Karpas-422 (cell line): ENCODE results near the gene PDE2A. TPM values are rescaled to one million over a fixed set of nuclear protein-coding genes. Genes with fewer than 3 reads are reported as not detected.

Experiments
- DNase-seq: peaks from one replicate; pipeline ENCODE4 v3.0.0-alpha.2; 2015
- H2AFZ ChIP-seq: fragments of 200-600 bp; sonication (generic); 2 replicates; pipeline ENCODE4 v1.6.1; 2014; ENCODE audit warnings: antibody characterized with exemption, low read length, mixed read lengths
- H3K27ac ChIP-seq: fragments of 200-600 bp; sonication (generic); 2 replicates; pipeline ENCODE4 v1.5.1; 2014; ENCODE audit warnings: mild to moderate bottlenecking, low read length, moderate library complexity
- H3K27me3 ChIP-seq: fragments of 200-600 bp; sonication (generic); 2 replicates; pipeline ENCODE4 v1.6.1; 2014; ENCODE audit warnings: low read length, mixed read lengths
- H3K36me3 ChIP-seq: fragments of 200-600 bp; sonication (generic); 2 replicates; pipeline ENCODE4 v1.6.1; 2014; ENCODE audit warnings: low read length, mixed read lengths; ENCODE audit not compliant: insufficient read depth
- H3K4me1 ChIP-seq: fragments of 200-600 bp; sonication (generic); 2 replicates; pipeline ENCODE4 v1.6.1; 2014; ENCODE audit warnings: mild to moderate bottlenecking, low read length, mixed read lengths
- H3K4me2 ChIP-seq: fragments of 200-600 bp; sonication (generic); 2 replicates; pipeline ENCODE4 v1.6.1; 2014; ENCODE audit warnings: low read length, low read depth, mild to moderate bottlenecking; ENCODE audit not compliant: poor library complexity, severe bottlenecking
- H3K4me3 ChIP-seq: fragments of 200-600 bp; sonication (generic); 2 replicates; pipeline ENCODE4 v1.5.1; 2014; ENCODE audit warnings: mild to moderate bottlenecking, antibody characterized with exemption, low read length, mixed read lengths
- H3K79me2 ChIP-seq: fragments of 200-600 bp; sonication (generic); 2 replicates; pipeline ENCODE4 v1.6.1; 2014; ENCODE audit warnings: mild to moderate bottlenecking, low read length, mixed read lengths
- H3K9ac ChIP-seq: fragments of 200-600 bp; sonication (generic); 2 replicates; pipeline ENCODE4 v1.6.0; 2014; ENCODE audit warnings: low read length
- H3K9me2 ChIP-seq: fragments of 200-600 bp; sonication (generic), shearing (Covaris generic); replicated peaks from 2 replicates; pipeline ENCODE4 v1.6.0; 2014; ENCODE audit warnings: mild to moderate bottlenecking, low read length, moderate library complexity; ENCODE audit not compliant: insufficient read depth
- H3K9me3 ChIP-seq: fragments of 300-700, 200-600 bp; sonication (generic); 2 replicates; pipeline ENCODE4 v1.6.1; 2014; ENCODE audit warnings: low read length, mixed read lengths
- H4K20me1 ChIP-seq: fragments of 200-600 bp; sonication (generic); 2 replicates; pipeline ENCODE4 v1.6.1; 2014; ENCODE audit warnings: mild to moderate bottlenecking, antibody characterized with exemption, low read length, low read depth; ENCODE audit not compliant: insufficient read depth
- total RNA-seq: library from RNA; depleted of rRNA; stranded (reverse); fragments of >200 nt; shearing (Covaris generic); gene quantifications from 2 replicates; pipeline ENCODE4 v1.2.3, GENCODE V29; 2014; ENCODE audit warnings: low replicate concordance

The PDE2A gene
- total RNA-seq, 1 experiment from 2014 or later: 1.8 TPM

DNA sequence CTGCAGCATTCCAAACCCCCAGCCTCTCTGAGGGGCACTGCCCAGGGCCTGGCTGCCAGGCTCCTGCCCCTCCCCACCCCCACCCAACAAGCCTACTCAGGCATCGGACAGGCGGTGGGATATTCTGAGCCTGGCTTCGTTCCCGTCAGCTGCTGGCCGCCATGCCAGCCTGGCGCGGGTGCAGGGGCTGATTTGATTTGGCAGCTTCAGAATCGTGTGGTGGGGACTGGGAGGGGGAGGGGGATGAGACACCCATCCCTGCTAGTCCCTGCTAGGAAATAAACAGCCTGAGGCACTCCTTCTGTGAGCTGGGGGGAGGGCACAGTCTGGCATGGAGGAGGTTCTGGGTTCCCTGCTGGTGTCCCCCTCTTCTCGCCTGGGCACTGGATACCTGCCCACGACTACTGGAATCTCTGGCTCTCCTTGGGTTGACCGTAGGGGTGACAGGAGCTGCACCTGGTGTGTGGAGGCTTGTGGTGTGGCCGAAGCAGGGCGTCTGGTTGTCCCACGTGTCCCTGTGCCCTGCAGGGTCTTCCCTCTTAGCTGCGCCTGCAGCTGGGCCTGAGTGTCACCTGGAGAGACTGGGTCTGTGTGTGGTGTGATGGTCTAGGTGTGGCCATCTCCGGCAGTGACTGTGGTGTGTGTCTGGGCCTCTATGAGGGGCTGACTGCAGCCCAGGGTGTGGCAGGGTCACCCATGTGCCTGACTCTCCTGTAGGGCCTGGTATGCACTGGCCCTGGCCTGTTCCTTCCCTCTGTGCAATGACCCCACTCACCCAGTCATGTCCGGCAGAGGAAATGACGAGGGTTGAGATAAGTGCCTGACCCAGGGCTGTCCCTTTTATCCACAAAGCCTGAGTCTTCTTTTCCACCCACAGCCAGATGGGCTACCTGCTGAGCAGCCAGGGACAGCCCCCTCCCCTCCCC lies 42.2 kb downstream of the PDE2A start:
- no peak overlapping the region for H3K9ac ChIP-seq
- H3K4me3 ChIP-seq: no peak overlapping the region
- H3K27ac ChIP-seq: no peak overlapping the region
- H3K27me3 ChIP-seq: no peaks in the 10 kb centered on the region
- DNase-seq: no peak
- no peaks in the 10 kb centered on the region for H3K9me2 ChIP-seq
- no peaks in the 10 kb centered on the region for H3K9me3 ChIP-seq
- H3K36me3 ChIP-seq: no peaks in the 10 kb centered on the region
- H4K20me1 ChIP-seq: peaks cover 9% of the 10 kb centered on the region; the same call in 1 of the 2 replicates
- H3K79me2 ChIP-seq: no peaks in the 10 kb centered on the region
- H2AFZ ChIP-seq: no peak overlapping the region
- peaks cover 14% of the 10 kb centered on the region for H3K4me1 ChIP-seq
- H3K4me2 ChIP-seq: no peak overlapping the region

GRCh38 chr11:72630104-72630852 lies 43.9 kb downstream of the PDE2A start:
- H3K36me3 ChIP-seq: no peaks in the 10 kb centered on the region
- H2AFZ ChIP-seq: no peak overlapping the region
- no peak overlapping the region for H3K27ac ChIP-seq
- no peaks in the 10 kb centered on the region for H3K4me1 ChIP-seq
- no peak overlapping the region for H3K4me3 ChIP-seq
- peaks cover 9% of the 10 kb centered on the region; the same call in 1 of the 2 replicates for H4K20me1 ChIP-seq
- H3K79me2 ChIP-seq: no peaks in the 10 kb centered on the region
- H3K9me2 ChIP-seq: no peaks in the 10 kb centered on the region
- no peaks in the 10 kb centered on the region for H3K27me3 ChIP-seq
- no peaks in the 10 kb centered on the region for H3K9me3 ChIP-seq
- H3K4me2 ChIP-seq: no peak overlapping the region
- H3K9ac ChIP-seq: no peak overlapping the region
- no peak for DNase-seq

DNA sequence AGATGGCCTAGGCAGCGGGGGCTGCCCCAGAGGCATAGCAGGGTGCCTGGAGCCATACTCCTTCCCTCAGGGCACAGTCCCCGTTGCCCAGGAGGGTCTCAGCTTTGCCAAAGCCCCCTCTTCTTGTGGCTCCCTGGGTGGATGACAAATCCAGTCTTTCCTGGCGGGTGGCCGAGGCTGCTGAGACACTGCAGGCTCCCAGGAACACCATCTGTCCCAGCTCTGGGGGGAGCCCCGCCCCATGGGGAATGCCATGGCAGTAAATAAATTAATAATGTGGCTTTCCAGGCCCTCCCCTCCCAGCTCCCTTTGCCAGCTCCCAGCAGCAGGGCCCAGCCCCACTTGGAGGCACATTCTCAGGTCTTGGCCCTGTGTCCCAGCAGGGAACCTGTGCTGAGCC lies 45.0 kb downstream of the PDE2A start:
- peaks cover 17% of the 10 kb centered on the region; the same call in 1 of the 2 replicates for H4K20me1 ChIP-seq
- H3K79me2 ChIP-seq: no peaks in the 10 kb centered on the region
- no peak overlapping the region for H2AFZ ChIP-seq
- H3K27me3 ChIP-seq: no peaks in the 10 kb centered on the region
- no peaks in the 10 kb centered on the region for H3K36me3 ChIP-seq
- no peak overlapping the region for H3K4me2 ChIP-seq
- no peaks in the 10 kb centered on the region for H3K9me3 ChIP-seq
- no peak overlapping the region for H3K9ac ChIP-seq
- no peak overlapping the region for H3K4me3 ChIP-seq
- no peak for DNase-seq
- no peaks in the 10 kb centered on the region for H3K4me1 ChIP-seq
- H3K9me2 ChIP-seq: no peaks in the 10 kb centered on the region
- no peak overlapping the region for H3K27ac ChIP-seq

DNA sequence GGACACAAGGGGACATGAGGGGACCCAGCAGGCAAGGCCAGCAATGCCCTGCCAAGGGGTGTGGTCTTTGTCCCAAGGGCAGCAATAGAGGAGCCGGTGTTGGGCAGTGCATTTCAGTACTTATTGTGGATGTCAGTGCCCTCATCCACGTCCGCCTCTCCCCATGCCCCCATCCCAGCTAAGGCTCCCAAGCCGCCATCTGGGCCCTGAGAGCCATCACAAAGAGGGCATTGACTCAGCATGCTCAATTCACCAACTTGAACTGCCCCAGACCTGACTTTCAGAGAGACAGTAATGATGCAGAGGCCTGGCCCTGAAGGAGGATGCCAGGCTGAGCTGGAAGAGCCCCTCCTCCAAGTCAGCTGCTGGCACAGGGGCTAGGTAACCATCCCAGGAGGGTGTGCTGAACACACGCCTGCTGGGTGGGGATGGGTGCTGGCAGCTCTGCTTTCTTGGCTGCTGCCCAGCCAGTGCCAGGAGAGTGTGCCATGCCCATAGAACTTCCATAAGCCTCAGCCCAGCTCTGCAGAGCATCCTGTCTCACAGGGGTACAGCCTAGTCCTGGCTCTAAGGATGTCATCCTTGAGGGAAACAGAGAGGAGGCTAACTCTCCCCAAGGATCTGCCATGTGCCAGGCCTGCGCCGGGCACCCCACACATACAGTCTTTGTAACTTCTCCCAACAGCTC lies 46.5 kb downstream of the PDE2A start:
- H3K4me2 ChIP-seq: no peak overlapping the region
- no peaks in the 10 kb centered on the region for H3K4me1 ChIP-seq
- 0 out of 2 replicates have a peak, but pooled peaks cover 8% of the 10 kb centered on the region for H4K20me1 ChIP-seq
- H3K36me3 ChIP-seq: no peaks in the 10 kb centered on the region
- no peak overlapping the region for H3K4me3 ChIP-seq
- H2AFZ ChIP-seq: no peak overlapping the region
- no peak overlapping the region for H3K9ac ChIP-seq
- H3K27ac ChIP-seq: no peak overlapping the region
- H3K79me2 ChIP-seq: no peaks in the 10 kb centered on the region
- DNase-seq: no peak
- no peaks in the 10 kb centered on the region for H3K9me2 ChIP-seq
- no peaks in the 10 kb centered on the region for H3K9me3 ChIP-seq
- no peaks in the 10 kb centered on the region for H3K27me3 ChIP-seq

- Histone ChIP-seq H2AFZ (no peak overlapping the region), H4K20me1 (0 out of 2 replicates have a peak, but pooled peaks cover 8% of the 10 kb centered on the region), H3K4me1 (peaks cover 8% of the 10 kb centered on the region), H3K9me3 (no peaks in the 10 kb centered on the region), H3K9me2 (no peaks in the 10 kb centered on the region), H3K27ac (no peak overlapping the region), H3K4me3 (no peak overlapping the region), H3K27me3 (no peaks in the 10 kb centered on the region), H3K79me2 (no peaks in the 10 kb centered on the region), H3K9ac (no peak overlapping the region), H3K4me2 (no peak overlapping the region), H3K36me3 (no peaks in the 10 kb centered on the region)
- no peak for DNase-seq
Observed at GRCh38 chr11:72626414-72626936, 47.7 kb downstream of the PDE2A start.

- Histone ChIP-seq H3K36me3 (no peaks in the 10 kb centered on the region), H3K4me3 (no peak overlapping the region), H3K27me3 (no peaks in the 10 kb centered on the region), H3K4me1 (peaks cover 15% of the 10 kb centered on the region), H3K4me2 (no peak overlapping the region), H2AFZ (no peak overlapping the region), H3K79me2 (no peaks in the 10 kb centered on the region), H3K9me2 (no peaks in the 10 kb centered on the region), H3K9ac (no peak overlapping the region), H4K20me1 (peaks cover 8% of the 10 kb centered on the region; the same call in 1 of the 2 replicates), H3K27ac (no peak overlapping the region), H3K9me3 (no peaks in the 10 kb centered on the region)
- no peak for DNase-seq
Observed at GRCh38 chr11:72625691-72626413, 48.4 kb downstream of the PDE2A start.

- Histone ChIP-seq H3K27me3 (no peaks in the 10 kb centered on the region), H4K20me1 (peaks cover 9% of the 10 kb centered on the region; the same call in 1 of the 2 replicates), H3K4me2 (no peak overlapping the region), H3K79me2 (no peaks in the 10 kb centered on the region), H3K9me2 (no peaks in the 10 kb centered on the region), H3K4me1 (peaks cover 26% of the 10 kb centered on the region), H3K9me3 (no peaks in the 10 kb centered on the region), H3K27ac (no peak overlapping the region), H3K9ac (no peak overlapping the region), H2AFZ (no peak overlapping the region), H3K36me3 (no peaks in the 10 kb centered on the region), H3K4me3 (no peak overlapping the region)
- no peak for DNase-seq
Observed at GRCh38 chr11:72624496-72625201, 49.6 kb downstream of the PDE2A start.
